GM20000 (cell line): Measurements from ENCODE around the gene CDYL2.

ENCODE experiments used
- DNase-seq: peaks from one replicate; pipeline ENCODE4 v3.0.0; 2012; ENCODE audit warnings: low spot score
- CTCF ChIP-seq: IDR thresholded peaks from 2 replicates; pipeline ENCODE4 v1.5.1; 2012; ENCODE audit warnings: mild to moderate bottlenecking, control low read depth; ENCODE audit errors: extremely low read depth, missing control alignments

CDYL2 gene

GRCh38 chr16:80776856-80777255, 27.5 kb downstream of the CDYL2 start:
- no peak for TF ChIP-seq CTCF
- DNase-seq, result no peak

GRCh38 chr16:80775450-80775849, 28.9 kb downstream of the CDYL2 start:
- no peak for DNase-seq
- TF ChIP-seq CTCF, result no peak

- no peak for DNase-seq
- no peak for TF ChIP-seq CTCF
These were observed 37.6 kb downstream of the CDYL2 start for GRCh38 chr16:80766798-80767197.

- no peak for DNase-seq
These were observed 44.8 kb downstream of the CDYL2 start for GRCh38 chr16:80759419-80760162.

GRCh38 chr16:80754476-80754875, 49.9 kb downstream of the CDYL2 start:
- DNase-seq, result no peak
- TF ChIP-seq CTCF, result no peak

More at GRCh38 chr16:80759419-80760162, 44.8 kb downstream of the CDYL2 start:
- TF ChIP-seq CTCF, result no peak

GRCh38 chr16:80752541-80752940, 51.9 kb downstream of the CDYL2 start:
- TF ChIP-seq CTCF, result no peak
- no peak for DNase-seq

GRCh38 chr16:80751167-80751566, 53.2 kb downstream of the CDYL2 start:
- no peak for TF ChIP-seq CTCF
- no peak for DNase-seq
